Spleen (tissue), 11 donors: ENCODE measurements around the gene PAEP. TPM values are rescaled to one million over a fixed set of nuclear protein-coding genes. Genes with fewer than 3 reads are reported as not detected.

Experiments used
- DNase-seq: peaks from one replicate; pipeline ENCODE4 v3.0.0-alpha.2; 2020
- H3K27ac ChIP-seq, 8 donors: fragments of 200-600 bp; sonication (generic) in 7 of 8; 1 replicate in 4 of 8; 2 replicates in 4 of 8; pipeline versions ENCODE4 v1.5.0 to v1.8.0; 2016 to 2021; ENCODE audit warnings: inconsistent platforms in 4 of 8, mild to moderate bottlenecking in 4 of 8, moderate library complexity in 1 of 8
- H3K27me3 ChIP-seq, 7 donors: fragments of 200-600 bp; sonication (generic) in 6 of 7; replicated peaks in 1 of 7; 1 replicate in 4 of 7; 2 replicates in 3 of 7; pipeline versions ENCODE4 v1.5.0 to v1.8.0; 2016 to 2021; ENCODE audit warnings: inconsistent platforms in 3 of 7, mild to moderate bottlenecking in 1 of 7
- H3K36me3 ChIP-seq, 6 donors: fragments of 200-600 bp; sonication (generic) in 5 of 6; 1 replicate in 4 of 6; 2 replicates in 2 of 6; pipeline versions ENCODE4 v1.5.0 to v1.8.0; 2016 to 2021; ENCODE audit warnings: inconsistent platforms in 2 of 6
- H3K4me1 ChIP-seq, 6 donors: fragments of 200-600 bp; sonication (generic) in 5 of 6; 1 replicate in 3 of 6; 2 replicates in 3 of 6; pipeline versions ENCODE4 v1.5.0 to v1.8.0; 2016 to 2021; ENCODE audit warnings: inconsistent platforms in 3 of 6
- H3K4me3 ChIP-seq, 8 donors: fragments of 200-600 bp; sonication (generic) in 7 of 8; 1 replicate in 4 of 8; 2 replicates in 4 of 8; pipeline versions ENCODE4 v1.5.0 to v1.8.0; 2016 to 2021; ENCODE audit warnings: inconsistent platforms in 4 of 8, mild to moderate bottlenecking in 4 of 8, moderate library complexity in 2 of 8
- H3K9me3 ChIP-seq, 8 donors: fragments of 200-600 bp; sonication (generic) in 7 of 8; 1 replicate in 4 of 8; 2 replicates in 4 of 8; pipeline versions ENCODE4 v1.5.0 to v1.8.0; 2016 to 2021; ENCODE audit warnings: inconsistent platforms in 4 of 8
- POLR2A ChIP-seq, 3 donors: fragments of 450-650 bp; IDR thresholded peaks; one replicate each; pipeline ENCODE4 v1.5.1; 2017; ENCODE audit warnings: antibody characterized with exemption in 3 of 3, mild to moderate bottlenecking in 1 of 3
- POLR2AphosphoS5 ChIP-seq, 3 donors: sonication (generic); formaldehyde crosslinking; IDR thresholded peaks; one replicate each; pipeline ENCODE4 v1.5.1; 2017; ENCODE audit warnings: antibody characterized with exemption in 3 of 3
- WGBS, 5 donors: extraction: QIAGEN DNeasy Blood & Tissue Kit in 3 of 5; methylation state at CpG; one replicate each; pipeline versions ENCODE4 v1.1.5 to v1.1.7; 2013 to 2018; 5-methylcytosine and 5-hydroxymethylcytosine counted together
- intact Hi-C: fragments of 100-400 bp; cut with DNase I; formaldehyde crosslinking; loops from one replicate; pipeline ENCODE4 v1.15.0; 2023; ENCODE audit warnings: low total_unique reads
- polyA plus RNA-seq, 3 donors: library from polyadenylated mRNA; stranded (reverse); fragments of 200-250 nt; gene quantifications; one replicate each; pipeline ENCODE4 v1.2.1, GENCODE V29; 2013
- total RNA-seq, 7 donors: library from RNA; depleted of rRNA in 3 of 7; stranded (reverse); fragments of >200 nt in 3 of 7; fragmentation: NEBNext Ultra II Directional in 4 of 7; extraction: Animal tissue kit (Norgen Biotek cat#: 25700) in 4 of 7; gene quantifications; one replicate each; pipeline versions ENCODE4 v1.1.0 to v1.2.1, GENCODE V29; 2016 to 2021
- TF ChIP-seq, protein P1 (sequence below), 11 experiments: fragments of 200-600 bp in 7 of 11; fragments of 450-650 bp in 4 of 11; sonication (generic) in 4 of 11; IDR thresholded peaks in 8 of 11; conservative IDR thresholded peaks in 3 of 11; 1 replicate in 7 of 11; 2 replicates in 4 of 11; pipeline versions ENCODE4 v1.4.0 to v1.8.0; 2016 to 2021; ENCODE audit warnings: antibody characterized with exemption in 11 of 11, inconsistent platforms in 4 of 11, mild to moderate bottlenecking in 1 of 11
- donor health status: healthy with polysubstance abuse.
- donor health status: DM: no; HTN: no; CAD: no; lungs with moderate emphysema.
- donor health status: DM: no; HTN: no; CAD: no.
- donor health status: Bipolar disorder and iron deficiency.
- donor health status: healthy.
- donor health status: DM: no; HTN: no; CAD: no.
- donor health status: DM: yes; HTN: yes; CAD: no.

Gene PAEP
- total and polyA plus RNA-seq, 10 donors = not detected

DNA sequence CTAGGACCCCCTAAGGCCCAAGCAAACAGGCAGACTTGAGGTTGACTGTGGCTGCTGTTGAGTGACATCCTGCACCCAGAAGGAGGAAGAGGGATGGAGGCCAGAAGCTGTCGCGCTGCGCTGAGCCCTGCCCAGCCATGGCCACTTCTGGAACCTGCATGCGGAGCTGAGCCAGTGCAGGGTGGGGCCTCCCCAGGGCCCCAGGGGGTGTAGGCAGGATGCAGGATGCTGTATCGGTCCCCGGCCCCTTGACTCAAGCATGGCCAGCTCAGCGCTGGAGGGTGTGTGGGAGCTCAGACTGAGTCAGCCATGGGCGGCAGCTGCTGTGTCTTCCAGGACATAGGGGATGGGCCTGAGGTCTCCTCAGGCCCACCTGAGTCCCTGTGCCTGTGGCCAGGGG is 50.9 kb downstream of the PAEP start:
- intact Hi-C loops = no loop called here
- Histone ChIP-seq H3K27me3 (peaks cover 0 to 62% (median 4%) of the 10 kb centered on the region in 7 donors), H3K27ac (no peak overlapping the region), H3K4me3 (no peak overlapping the region), H3K36me3 (no peaks in the 10 kb centered on the region), H3K4me1 (no peaks in the 10 kb centered on the region), H3K9me3 (no peaks in the 10 kb centered on the region)
- no peak for DNase-seq
- TF ChIP-seq POLR2AphosphoS5 (IDR thresholded peaks at IDR 0.05) = no peak
- TF ChIP-seq POLR2A (IDR thresholded peaks at IDR 0.05) = no peak
- TF ChIP-seq, protein P1, sequence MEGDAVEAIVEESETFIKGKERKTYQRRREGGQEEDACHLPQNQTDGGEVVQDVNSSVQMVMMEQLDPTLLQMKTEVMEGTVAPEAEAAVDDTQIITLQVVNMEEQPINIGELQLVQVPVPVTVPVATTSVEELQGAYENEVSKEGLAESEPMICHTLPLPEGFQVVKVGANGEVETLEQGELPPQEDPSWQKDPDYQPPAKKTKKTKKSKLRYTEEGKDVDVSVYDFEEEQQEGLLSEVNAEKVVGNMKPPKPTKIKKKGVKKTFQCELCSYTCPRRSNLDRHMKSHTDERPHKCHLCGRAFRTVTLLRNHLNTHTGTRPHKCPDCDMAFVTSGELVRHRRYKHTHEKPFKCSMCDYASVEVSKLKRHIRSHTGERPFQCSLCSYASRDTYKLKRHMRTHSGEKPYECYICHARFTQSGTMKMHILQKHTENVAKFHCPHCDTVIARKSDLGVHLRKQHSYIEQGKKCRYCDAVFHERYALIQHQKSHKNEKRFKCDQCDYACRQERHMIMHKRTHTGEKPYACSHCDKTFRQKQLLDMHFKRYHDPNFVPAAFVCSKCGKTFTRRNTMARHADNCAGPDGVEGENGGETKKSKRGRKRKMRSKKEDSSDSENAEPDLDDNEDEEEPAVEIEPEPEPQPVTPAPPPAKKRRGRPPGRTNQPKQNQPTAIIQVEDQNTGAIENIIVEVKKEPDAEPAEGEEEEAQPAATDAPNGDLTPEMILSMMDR (IDR thresholded peaks at IDR 0.05 in 8 of 11, conservative IDR thresholded peaks at IDR 0.05 in 3 of 11) = no peak
- 78 to 87% (median 85%) methylated on average over 3 to 8 of the region's 8 CpGs for WGBS, 5 donors

DNA sequence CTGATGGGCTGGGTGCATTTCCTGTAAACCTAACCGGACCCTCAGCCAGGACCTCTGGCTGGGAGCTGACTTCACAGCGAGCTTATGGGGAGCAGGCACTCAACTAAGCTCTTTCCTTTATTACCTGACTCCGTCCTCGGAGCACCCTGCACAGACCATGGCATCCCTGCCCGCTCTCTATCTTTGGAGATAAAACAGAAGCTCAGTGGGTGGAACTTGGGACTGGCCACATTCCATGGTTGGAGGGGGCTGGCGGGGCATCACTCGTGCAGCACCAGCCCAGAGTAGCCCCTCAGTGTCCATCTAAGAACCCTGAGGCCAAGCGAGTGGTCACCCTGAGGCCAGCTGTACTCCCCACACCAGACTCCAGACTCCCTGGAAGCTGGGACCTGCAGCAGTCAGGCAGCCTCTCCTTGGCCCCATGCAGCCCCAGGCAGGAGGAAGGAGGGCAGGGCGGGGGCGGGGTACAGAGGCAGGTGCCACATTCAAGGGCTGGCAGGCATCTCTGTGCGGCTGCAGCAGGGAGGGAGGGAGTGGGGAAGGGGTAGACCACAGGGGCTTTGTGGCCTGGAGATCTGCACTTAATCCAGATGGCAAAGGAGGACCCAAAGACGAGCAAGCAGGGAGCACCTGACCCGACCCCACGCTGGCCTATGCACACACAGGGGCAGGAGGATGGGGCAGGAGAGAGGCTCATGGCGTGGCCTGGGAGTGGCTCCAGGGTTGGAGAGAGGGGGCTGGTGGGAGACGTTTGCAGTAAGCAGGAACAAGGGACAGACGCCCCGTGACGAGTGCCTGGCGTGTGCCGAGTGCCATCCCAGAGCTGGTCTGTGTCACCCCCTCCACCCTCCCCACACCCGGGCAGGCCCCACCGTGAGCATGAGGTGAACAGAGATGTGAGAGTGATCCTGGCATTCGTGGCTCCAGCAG is 51.7 kb downstream of the PAEP start:
- intact Hi-C loops = no loop called here
- no peaks in the 10 kb centered on the region for H3K9me3 ChIP-seq
- H3K36me3 ChIP-seq = no peaks in the 10 kb centered on the region
- 70 to 77% (median 74%) methylated on average over 19 to 24 of the region's 24 CpGs for WGBS, 5 donors
- no peaks in the 10 kb centered on the region for H3K4me1 ChIP-seq
- H3K27ac ChIP-seq = no peak overlapping the region
- no peak overlapping the region for H3K4me3 ChIP-seq
- TF ChIP-seq POLR2AphosphoS5 (IDR thresholded peaks at IDR 0.05) (no peak), POLR2A (IDR thresholded peaks at IDR 0.05) (no peak)
- TF ChIP-seq, protein P1 (IDR thresholded peaks at IDR 0.05 in 8 of 11, conservative IDR thresholded peaks at IDR 0.05 in 3 of 11) = no peak
- peaks cover 0 to 70% (median 4%) of the 10 kb centered on the region in 7 donors for H3K27me3 ChIP-seq
- no peak for DNase-seq

DNA sequence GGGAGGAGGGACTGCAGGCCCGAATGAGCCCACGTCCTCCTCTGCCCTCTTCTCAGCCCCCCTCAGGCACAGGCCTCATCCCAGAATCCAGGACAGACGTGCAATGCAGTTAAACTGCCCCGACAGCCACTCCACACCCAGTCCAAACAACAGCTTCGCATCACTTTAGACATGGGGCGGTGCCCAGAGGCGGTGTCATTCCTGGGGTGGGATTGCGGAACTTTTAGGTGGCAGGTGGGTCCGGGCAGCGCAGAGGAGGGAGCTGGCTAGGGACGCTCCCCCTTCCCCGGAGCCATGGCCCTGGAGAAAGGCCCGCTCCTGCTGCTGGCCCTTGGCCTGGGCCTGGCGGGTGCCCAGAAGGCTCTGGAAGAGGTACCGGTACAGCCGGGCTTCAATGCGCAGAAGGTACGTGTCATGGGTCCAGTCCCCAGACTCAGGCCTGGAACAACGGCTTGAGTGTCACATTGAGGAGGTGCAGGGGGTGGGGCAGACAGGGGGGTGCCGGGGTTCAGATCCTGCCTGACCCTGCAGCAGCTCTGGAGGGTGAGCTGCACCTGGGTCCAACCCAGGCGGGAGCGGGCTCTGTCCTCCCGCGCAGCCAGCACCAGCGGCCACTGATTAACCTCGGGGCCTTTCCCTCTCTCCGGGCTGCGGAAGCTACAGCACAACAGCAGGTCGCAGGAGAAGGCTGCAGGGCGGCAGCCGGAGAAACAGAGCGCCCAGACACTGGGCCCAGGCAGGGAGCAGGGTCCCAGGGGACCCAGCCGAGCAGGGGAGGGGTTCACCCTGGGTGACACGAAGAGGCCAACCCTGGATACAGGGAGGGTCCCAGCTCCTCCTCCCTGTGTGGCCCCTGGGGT is 52.6 kb downstream of the PAEP start:
- TF ChIP-seq POLR2AphosphoS5 (IDR thresholded peaks at IDR 0.05) (no peak), POLR2A (IDR thresholded peaks at IDR 0.05) (no peak)
- TF ChIP-seq, protein P1 (IDR thresholded peaks at IDR 0.05 in 8 of 11, conservative IDR thresholded peaks at IDR 0.05 in 3 of 11) = no peak
- no peak for DNase-seq
- WGBS, 5 donors = 79 to 91% (median 82%) methylated on average over 12 to 34 of the region's 34 CpGs

More for the DNA sequence above, 52.6 kb downstream of the PAEP start:
- Histone ChIP-seq H3K27ac (no peak overlapping the region), H3K27me3 (peaks cover 0 to 73% (median 4%) of the 10 kb centered on the region in 7 donors), H3K4me1 (no peaks in the 10 kb centered on the region), H3K9me3 (no peaks in the 10 kb centered on the region), H3K36me3 (no peaks in the 10 kb centered on the region), H3K4me3 (no peak overlapping the region)
- intact Hi-C loops = no loop called here
